Measurements from ENCODE around the gene MYOZ2.

Gene MYOZ2

DNA sequence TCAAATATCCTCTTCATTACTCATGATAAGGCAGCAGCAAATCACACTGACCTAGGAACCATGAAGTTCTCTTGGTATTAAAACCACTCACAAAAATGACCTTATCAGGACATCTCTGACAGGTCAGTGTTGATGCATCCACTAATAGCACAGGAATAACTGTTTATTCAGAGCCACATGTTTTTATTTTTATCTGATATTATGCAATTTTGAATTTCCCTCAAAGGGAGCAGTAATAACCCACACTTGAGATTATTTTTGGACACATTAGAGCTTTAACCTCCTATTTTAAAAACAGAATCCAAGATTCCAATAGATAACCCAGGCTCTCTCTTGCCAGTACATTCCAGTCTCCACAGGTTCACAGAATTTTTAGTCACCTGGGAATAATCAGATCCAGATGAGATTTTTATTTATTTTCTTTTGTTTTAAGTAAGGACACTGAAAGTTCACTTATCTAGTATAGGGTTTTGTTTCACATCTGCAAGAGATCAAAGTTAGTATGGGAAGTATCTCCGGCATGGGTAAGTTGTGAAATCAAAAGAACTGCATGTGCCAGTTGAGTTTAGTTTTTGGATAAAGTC, 36.3 kb upstream of the MYOZ2 start:
- no peak for TF ChIP-seq EZH2 (IDR thresholded peaks at IDR 0.05; ENCODE audit: borderline replicate concordance, low read length)
- TF ChIP-seq, protein P1, sequence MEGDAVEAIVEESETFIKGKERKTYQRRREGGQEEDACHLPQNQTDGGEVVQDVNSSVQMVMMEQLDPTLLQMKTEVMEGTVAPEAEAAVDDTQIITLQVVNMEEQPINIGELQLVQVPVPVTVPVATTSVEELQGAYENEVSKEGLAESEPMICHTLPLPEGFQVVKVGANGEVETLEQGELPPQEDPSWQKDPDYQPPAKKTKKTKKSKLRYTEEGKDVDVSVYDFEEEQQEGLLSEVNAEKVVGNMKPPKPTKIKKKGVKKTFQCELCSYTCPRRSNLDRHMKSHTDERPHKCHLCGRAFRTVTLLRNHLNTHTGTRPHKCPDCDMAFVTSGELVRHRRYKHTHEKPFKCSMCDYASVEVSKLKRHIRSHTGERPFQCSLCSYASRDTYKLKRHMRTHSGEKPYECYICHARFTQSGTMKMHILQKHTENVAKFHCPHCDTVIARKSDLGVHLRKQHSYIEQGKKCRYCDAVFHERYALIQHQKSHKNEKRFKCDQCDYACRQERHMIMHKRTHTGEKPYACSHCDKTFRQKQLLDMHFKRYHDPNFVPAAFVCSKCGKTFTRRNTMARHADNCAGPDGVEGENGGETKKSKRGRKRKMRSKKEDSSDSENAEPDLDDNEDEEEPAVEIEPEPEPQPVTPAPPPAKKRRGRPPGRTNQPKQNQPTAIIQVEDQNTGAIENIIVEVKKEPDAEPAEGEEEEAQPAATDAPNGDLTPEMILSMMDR (IDR thresholded peaks at IDR 0.05; ENCODE audit: low read length), result no peak
- H2AFZ ChIP-seq (ENCODE audit: low read length), result no peak overlapping the region
- no peak overlapping the region for H3K27ac ChIP-seq (ENCODE audit: low read depth, low read length, poor library complexity, severe bottlenecking)
- peaks cover 5% of the 10 kb centered on the region for H3K4me1 ChIP-seq (ENCODE audit: insufficient read depth, low read length, severe bottlenecking)
- H3K9me2 ChIP-seq (ENCODE audit: low read depth, low read length), result no peaks in the 10 kb centered on the region
- H3K4me3 ChIP-seq (ENCODE audit: low read depth, low read length, poor library complexity, severe bottlenecking), result no peak overlapping the region
- H3K4me2 ChIP-seq (ENCODE audit: low read length), result no peak overlapping the region
- H3K36me3 ChIP-seq (ENCODE audit: insufficient read depth, low read length), result no peaks in the 10 kb centered on the region
- no peaks in the 10 kb centered on the region for H3K9me3 ChIP-seq (ENCODE audit: low read length)
- no peak overlapping the region for H3K9ac ChIP-seq (ENCODE audit: low read length)
- H4K20me1 ChIP-seq (ENCODE audit: insufficient read depth, low read length), result no peaks in the 10 kb centered on the region
- no peaks in the 10 kb centered on the region for H3K27me3 ChIP-seq (ENCODE audit: insufficient read depth, low read length)
- H3F3A ChIP-seq (ENCODE audit: insufficient read depth, low read length), result no peaks in the 10 kb centered on the region
- H3K79me2 ChIP-seq (ENCODE audit: insufficient read depth, low read length), result no peaks in the 10 kb centered on the region

DNA sequence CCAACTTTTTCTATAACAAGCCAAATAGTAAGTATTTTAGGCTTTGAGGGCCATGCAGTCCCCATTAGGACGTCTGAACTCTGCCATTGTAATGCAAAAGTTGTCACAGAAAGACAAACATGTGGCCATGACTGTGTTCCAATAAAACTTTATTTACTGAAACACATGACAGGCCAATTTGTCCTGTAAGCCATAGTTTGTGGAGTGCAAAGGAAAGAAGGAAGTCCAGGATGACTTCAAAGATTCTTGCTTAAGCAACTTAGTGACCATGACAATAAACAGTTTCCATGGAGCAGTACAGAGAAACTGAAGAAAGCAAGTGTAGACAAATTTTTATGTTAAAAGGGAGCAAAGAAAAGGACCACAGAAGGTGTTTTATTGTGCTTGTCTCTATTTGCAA, 35.0 kb upstream of the MYOZ2 start:
- Histone ChIP-seq H3K79me2 (ENCODE audit: insufficient read depth, low read length) (no peaks in the 10 kb centered on the region), H3K9ac (ENCODE audit: low read length) (no peak overlapping the region), H3K4me3 (ENCODE audit: low read depth, low read length, poor library complexity, severe bottlenecking) (no peak overlapping the region), H4K20me1 (ENCODE audit: insufficient read depth, low read length) (no peaks in the 10 kb centered on the region), H2AFZ (ENCODE audit: low read length) (no peak overlapping the region), H3K27ac (ENCODE audit: low read depth, low read length, poor library complexity, severe bottlenecking) (no peak overlapping the region), H3F3A (ENCODE audit: insufficient read depth, low read length) (no peaks in the 10 kb centered on the region), H3K9me3 (ENCODE audit: low read length) (no peaks in the 10 kb centered on the region), H3K4me1 (ENCODE audit: insufficient read depth, low read length, severe bottlenecking) (peaks cover 5% of the 10 kb centered on the region), H3K27me3 (ENCODE audit: insufficient read depth, low read length) (no peaks in the 10 kb centered on the region), H3K4me2 (ENCODE audit: low read length) (no peak overlapping the region), H3K9me2 (ENCODE audit: low read depth, low read length) (no peaks in the 10 kb centered on the region), H3K36me3 (ENCODE audit: insufficient read depth, low read length) (no peaks in the 10 kb centered on the region)
- TF ChIP-seq, protein P1 (IDR thresholded peaks at IDR 0.05; ENCODE audit: low read length), result no peak
- TF ChIP-seq EZH2 (IDR thresholded peaks at IDR 0.05; ENCODE audit: borderline replicate concordance, low read length), result no peak

DNA sequence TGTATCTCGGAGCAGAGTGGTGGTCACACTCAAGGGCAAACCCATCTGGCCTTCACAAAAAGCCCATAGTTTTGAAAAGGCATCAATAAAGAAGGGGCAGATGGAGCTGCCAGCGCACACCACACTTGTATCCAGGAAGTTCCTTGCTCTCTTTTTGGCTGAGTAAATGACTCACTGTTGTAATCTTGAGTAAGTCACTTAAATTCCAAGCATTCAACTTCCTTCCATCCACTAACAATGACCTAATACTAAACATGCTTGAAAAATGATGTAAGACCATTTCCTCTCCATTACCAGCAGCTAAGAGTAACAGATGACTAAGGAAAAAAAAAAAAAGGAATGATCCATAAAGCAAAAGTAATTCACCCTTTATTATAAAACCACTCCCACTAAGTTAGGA, 32.4 kb upstream of the MYOZ2 start:
- H4K20me1 ChIP-seq (ENCODE audit: insufficient read depth, low read length), result no peaks in the 10 kb centered on the region
- no peaks in the 10 kb centered on the region for H3K4me1 ChIP-seq (ENCODE audit: insufficient read depth, low read length, severe bottlenecking)
- TF ChIP-seq, protein P1 (IDR thresholded peaks at IDR 0.05; ENCODE audit: low read length), result no peak
- TF ChIP-seq EZH2 (IDR thresholded peaks at IDR 0.05; ENCODE audit: borderline replicate concordance, low read length), result no peak
- H3K27me3 ChIP-seq (ENCODE audit: insufficient read depth, low read length), result no peaks in the 10 kb centered on the region
- no peak overlapping the region for H2AFZ ChIP-seq (ENCODE audit: low read length)
- H3K4me3 ChIP-seq (ENCODE audit: low read depth, low read length, poor library complexity, severe bottlenecking), result no peak overlapping the region
- H3K27ac ChIP-seq (ENCODE audit: low read depth, low read length, poor library complexity, severe bottlenecking), result no peak overlapping the region
- no peak overlapping the region for H3K9ac ChIP-seq (ENCODE audit: low read length)
- no peaks in the 10 kb centered on the region for H3K9me2 ChIP-seq (ENCODE audit: low read depth, low read length)
- no peaks in the 10 kb centered on the region for H3K9me3 ChIP-seq (ENCODE audit: low read length)
- no peak overlapping the region for H3K4me2 ChIP-seq (ENCODE audit: low read length)
- H3F3A ChIP-seq (ENCODE audit: insufficient read depth, low read length), result no peaks in the 10 kb centered on the region
- H3K36me3 ChIP-seq (ENCODE audit: insufficient read depth, low read length), result no peaks in the 10 kb centered on the region
- H3K79me2 ChIP-seq (ENCODE audit: insufficient read depth, low read length), result no peaks in the 10 kb centered on the region

Measured in OCI-LY1 (cell line).